Neural progenitor cell (in vitro differentiated cells): ENCODE data around the gene STAT5B.

ENCODE experiments used
- CTCF ChIP-seq: fragments of 200-600 bp; sonication (generic); IDR thresholded peaks from 2 replicates; pipeline ENCODE4 v1.5.1; 2017; ENCODE audit warnings: antibody characterized with exemption, mild to moderate bottlenecking
- EZH2 ChIP-seq: fragments of 200-600 bp; sonication (generic); IDR thresholded peaks from 2 replicates; pipeline ENCODE4 v1.6.1; 2017; ENCODE audit warnings: antibody characterized with exemption, mild to moderate bottlenecking, moderate library complexity
- EZH2phosphoT487 ChIP-seq: fragments of 200-600 bp; sonication (generic); IDR thresholded peaks from 2 replicates; pipeline ENCODE4 v1.6.1; 2017; ENCODE audit warnings: antibody characterized with exemption

GRCh38 chr17:42308446-42308845 is 32.3 kb upstream of the STAT5B start:
- TF ChIP-seq EZH2phosphoT487 (no peak), CTCF (no peak), EZH2 (no peak)
